GM21723 (cell line): ENCODE results near the gene PLEKHN1.
"Not testable (repeated sequence)": the region's sequence is repeated elsewhere in the genome, so short reads cannot be mapped to it uniquely, and the experiment has no call there.

ENCODE experiments used
- ATAC-seq: cut with Tn5 transposase; IDR thresholded peaks from one replicate; pipeline ENCODE4 v1.9.1; 2021; ENCODE audit warnings: mild to moderate bottlenecking, moderate library complexity; ENCODE audit not compliant: unreplicated experiment

Gene PLEKHN1

DNA sequence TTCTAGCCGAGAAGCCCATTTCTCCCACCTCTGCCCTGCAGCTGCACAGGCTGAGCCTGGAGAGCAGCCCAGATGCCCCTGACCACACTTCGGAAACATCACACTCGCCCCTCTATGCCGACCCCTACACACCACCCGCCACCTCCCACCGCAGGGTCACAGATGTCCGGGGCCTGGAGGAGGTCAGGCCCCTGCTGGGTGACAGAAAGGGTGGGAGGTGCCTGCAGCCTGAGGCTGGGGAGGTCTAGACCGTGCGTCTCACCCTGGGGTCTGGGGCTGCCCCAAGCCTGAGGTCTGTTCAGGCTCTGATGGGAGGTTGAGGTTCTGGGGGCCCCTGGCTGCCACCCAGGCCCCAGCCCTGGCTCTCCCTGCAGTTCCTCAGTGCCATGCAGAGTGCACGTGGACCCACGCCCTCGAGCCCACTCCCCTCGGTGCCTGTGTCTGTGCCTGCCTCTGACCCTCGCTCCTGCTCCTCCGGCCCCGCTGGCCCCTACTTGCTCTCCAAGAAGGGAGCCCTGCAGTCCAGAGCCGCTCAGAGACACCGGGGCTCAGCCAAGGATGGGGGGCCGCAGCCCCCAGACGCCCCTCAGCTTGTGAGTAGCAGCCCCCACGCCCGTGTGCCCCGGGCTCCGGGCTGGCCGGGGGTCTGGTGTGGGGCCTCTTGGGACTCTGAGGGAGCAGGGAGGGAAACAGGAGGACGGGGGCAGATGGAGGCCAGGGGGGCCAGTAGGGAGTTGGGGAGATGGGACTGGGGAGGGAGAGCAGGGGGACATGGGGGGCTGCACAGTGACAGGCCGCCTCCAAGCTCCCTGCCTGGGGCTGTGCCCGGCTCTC lies 7.4 kb downstream of the PLEKHN1 start:
- no peak for ATAC-seq

DNA sequence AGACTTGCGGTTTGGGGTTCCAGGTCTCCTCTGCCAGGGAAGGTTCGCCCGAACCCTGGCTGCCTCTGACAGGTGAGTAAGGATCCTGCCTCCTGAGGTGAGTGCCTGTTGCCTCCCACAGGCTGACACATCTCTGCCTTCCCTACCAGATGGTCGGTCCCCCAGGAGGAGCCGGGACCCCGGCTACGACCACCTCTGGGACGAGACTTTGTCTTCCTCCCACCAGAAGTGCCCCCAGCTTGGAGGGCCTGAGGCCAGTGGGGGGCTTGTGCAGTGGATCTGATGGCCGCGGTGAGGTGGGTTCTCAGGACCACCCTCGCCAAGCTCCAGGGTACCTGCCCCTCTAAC lies 8.0 kb downstream of the PLEKHN1 start:
- ATAC-seq: no peak

DNA sequence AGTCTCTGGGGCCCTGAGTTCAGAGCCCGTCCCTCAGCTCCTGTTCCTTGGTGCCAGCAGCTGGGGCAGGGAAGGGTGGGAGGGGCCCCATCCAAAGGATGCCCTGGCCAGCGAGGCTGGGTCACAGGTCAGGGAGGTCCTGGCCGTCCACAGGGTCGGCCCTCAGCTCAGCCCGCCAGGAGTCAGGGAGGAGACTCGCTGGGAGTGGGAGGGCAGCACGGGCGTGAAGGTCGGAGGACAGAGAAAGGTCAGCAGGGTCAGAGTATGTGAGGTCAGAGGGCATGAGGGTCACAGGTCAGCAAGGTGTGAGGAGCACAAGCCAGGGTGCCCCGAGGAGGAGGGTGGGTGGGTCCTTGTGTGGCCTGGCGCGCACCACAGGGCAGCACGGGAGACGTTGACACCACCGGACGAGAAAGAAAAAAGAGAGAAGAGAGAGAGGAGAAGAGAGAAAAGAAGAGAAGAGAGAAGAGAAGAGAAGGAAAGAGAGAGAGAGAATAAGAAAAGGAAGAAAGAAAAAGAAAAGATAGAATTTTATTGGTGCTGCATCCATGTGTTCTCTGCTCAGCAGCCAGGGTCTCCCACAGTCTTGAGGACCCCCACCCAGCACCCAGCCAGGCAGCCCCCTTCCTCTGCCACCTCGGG lies 8.5 kb downstream of the PLEKHN1 start:
- no peak for ATAC-seq

DNA sequence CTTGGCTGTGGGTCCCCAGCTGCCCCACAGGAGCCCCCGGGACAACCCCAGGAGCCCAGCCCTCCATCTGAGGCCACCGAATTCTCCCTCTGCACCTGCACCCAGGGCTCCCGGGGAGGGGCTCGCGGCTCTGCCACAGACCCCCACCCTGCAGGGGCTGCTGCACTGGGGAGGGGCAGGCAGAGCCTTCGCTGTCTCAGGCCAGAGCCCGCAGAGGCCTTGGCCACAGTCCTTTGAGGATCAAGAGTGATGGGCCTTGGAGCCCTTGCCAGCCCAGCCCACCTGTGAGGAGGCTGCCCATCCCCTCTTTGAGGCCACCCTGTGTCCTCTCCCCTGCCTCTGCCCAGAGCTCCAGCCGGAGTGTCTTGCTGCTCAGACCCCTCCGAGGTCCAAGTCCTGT lies 9.1 kb downstream of the PLEKHN1 start:
- no peak for ATAC-seq

DNA sequence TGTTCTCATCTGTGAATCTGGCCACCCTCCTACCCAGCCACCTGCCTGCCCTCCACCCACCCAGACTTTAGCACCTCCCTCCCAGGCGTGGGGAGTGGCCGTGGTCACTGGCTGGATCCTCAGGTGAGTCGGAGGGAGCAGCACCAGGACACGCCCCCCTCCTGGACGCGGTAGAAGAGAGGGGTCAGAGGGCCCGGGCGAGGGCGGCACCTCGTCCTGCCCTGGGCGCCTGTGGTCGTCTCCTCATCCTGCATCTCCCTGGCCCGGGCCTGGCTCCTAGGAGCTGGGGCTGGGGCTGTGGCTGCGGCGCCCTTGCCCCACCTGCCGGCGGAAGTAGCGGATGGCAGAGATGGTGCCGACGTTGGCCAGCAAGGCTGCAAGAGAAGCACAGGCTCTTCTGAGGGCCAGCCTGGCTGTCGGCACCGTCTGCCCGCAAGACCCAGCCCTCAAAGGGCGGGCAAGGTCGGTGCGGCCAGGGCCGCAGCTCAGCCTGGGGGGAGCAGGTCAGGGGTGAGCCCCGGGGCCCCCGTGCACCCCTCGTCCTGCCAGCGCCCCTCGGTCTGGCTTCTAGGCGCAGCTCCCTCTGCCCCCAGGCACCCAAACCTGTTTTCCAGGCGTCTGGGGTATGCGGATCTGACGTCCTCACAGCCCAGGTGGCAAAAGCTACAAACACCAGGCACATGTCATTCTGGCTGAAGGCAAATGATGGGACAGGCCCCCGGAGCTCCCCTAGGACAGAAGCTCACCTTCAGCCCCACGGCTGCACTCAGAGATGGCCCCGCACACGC lies 9.8 kb downstream of the PLEKHN1 start:
- ATAC-seq: no peak

DNA sequence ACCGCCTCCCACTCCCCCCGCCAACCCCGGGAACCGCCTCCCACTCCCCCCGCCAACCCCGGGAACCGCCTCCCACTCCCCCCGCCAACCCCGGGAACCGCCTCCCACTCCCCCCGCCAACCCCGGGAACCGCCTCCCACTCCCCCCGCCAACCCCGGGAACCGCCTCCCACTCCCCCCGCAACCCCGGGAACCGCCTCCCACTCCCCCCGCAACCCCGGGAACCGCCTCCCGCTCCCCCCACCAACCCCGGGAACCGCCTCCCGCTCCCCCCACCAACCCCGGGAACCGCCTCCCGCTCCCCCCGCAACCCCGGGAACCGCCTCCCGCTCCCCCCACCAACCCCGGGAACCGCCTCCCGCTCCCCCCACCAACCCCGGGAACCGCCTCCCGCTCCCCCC lies 10.5 kb downstream of the PLEKHN1 start:
- not testable (repeated sequence) for ATAC-seq

DNA sequence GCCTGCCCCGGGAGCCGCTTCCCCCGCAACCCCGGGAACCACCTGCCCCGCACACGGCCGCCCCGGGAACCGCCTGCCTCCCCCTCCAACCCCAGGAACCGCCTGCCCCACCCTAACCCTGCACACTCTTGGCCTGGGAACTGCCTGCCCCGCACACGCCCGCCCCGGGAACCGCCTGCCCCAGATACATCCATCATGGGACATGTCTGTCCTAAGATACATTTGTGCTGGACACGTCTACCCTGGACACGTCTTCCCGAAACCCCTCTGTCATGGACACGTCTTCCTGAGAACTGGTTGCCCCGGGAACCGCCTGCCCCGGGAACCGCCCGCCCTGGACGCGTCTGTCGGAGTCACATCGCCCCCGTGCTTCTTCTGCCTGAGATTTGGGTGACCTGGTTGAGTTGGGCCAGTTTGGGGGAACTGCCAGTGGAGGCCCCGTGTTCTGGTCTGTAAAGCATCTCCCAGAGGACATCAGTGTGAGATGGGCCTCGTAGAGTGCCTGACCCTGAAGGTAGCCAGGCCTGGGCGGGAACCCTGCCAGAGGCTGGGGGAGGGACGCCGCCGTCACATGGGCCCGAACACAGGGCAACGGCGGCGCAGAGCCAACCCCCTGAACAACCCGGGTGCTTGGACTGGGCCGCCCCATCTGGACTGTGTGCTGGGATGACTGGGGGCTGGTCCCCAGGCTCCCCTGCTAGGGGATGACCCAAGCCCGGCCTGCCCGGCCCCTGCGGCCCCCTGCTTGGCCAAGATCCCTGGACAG lies 12.0 kb downstream of the PLEKHN1 start:
- ATAC-seq: no peak

DNA sequence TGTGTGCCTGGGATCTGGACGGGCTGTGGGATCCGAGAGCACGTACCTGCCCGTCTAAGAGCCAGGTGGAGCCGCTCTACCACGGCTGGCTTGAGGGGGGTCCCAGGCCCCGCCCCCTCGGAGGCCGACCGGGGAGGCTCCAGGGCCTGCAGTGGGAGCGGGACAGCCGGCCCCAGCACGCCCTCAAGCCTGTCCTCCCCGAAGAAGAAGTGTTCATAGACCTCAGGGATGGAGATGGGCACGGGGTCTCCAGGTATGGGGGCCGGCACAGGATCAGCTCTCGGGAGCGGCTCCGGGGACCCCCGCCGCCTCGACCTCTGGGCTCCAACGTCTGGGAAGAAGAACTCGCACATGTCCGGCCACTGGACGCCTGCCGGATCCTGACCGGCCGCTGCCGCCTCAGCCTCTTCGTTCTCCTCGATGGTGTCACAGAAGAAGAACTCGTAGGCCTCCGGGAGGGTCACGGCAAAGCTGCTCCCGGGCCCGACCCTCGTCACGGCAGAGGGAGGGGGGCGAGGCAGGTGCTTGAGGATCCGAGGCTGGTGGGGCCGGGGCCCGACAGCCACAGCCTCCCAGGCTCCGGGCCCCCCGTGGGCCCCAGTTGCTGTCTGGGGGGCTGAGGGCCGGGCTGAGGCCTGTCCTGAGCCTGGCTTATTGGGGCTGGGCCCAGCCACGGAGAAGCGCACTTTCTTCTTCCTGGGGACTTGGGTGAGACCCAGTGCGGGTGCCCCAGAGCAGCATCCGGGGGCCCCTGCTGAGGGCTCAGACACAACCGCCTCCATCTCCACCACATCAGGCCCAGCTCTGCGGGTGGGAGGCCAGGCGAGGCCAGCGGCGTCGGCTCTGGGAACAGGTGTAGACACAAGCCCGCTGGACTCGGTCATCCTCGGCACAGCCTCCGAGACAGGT lies 12.8 kb downstream of the PLEKHN1 start:
- no peak for ATAC-seq

DNA sequence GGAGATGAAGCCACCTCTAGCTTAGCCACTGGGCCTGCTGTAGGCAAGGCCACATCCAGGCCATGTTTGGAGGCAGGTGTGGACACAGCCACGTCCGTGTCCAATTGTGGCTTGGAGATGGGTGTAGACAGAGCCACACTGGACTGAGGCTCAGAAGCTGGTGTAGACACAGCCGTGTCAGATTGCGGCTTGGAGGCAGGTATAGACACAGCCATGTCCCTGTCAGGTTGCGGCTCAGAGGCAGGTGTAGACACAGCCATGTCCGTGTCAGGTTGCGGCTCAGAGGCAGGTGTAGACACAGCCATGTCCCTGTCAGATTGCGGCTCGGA lies 13.4 kb downstream of the PLEKHN1 start:
- ATAC-seq: no peak

DNA sequence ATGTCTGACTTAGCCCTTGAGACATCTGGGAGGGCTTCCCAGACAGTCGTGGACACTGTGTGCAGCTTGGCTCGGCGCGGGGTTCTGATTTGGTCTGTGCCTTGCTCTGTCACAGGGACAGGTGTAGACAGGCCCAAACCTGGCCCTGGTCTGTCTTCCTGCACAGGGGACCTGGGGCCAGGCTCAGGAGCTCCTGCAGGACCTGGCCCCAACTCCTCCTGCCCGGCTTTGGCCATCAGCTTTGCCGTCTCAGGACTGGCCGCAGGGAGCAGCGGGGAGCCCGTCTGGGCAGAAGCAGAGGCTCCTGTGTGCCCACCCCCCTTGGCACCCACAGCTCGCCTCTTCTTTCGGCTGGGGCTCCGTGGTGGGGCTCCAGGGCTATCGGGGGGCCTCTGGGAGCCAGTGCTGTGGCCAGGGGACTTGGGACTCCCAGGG lies 13.9 kb downstream of the PLEKHN1 start:
- no peak for ATAC-seq

DNA sequence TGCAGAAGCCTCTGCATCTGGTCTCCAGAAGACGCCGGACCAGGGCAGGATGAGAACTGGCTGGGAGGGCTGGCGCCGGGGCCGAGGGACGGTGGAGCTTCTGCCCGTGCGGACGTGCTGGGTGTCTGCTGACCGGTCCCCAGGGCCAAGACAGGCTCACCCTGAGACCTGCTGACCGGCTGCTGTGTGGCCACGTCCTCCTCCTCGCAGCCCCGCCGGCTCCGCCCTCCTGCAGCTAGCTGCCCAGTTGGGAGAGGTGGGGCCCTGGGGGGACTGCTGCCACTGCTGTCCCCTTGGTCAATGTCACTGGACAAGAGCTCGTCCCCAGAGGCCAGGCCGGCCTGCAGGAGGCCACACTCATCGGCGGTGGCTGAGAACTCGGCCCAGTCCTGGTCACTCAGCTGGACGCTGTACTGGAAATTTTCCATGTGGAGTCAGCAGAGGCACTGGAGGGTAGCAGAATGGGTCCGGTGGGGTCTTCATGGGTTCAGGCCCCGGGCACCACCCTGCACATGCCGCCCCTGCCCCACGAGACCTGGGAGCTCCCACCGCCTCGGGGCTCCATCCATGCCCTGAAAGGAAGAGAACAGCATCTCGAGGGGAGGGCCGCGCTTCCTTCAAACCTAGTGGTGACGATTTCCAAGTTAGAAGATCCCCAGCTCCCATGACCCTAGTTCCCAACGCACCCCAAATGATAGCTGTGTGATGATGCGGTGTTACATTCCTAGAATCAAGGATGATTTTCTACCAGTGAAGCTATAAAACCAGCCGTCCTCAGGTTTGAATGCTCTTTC lies 14.5 kb downstream of the PLEKHN1 start:
- no peak for ATAC-seq

DNA sequence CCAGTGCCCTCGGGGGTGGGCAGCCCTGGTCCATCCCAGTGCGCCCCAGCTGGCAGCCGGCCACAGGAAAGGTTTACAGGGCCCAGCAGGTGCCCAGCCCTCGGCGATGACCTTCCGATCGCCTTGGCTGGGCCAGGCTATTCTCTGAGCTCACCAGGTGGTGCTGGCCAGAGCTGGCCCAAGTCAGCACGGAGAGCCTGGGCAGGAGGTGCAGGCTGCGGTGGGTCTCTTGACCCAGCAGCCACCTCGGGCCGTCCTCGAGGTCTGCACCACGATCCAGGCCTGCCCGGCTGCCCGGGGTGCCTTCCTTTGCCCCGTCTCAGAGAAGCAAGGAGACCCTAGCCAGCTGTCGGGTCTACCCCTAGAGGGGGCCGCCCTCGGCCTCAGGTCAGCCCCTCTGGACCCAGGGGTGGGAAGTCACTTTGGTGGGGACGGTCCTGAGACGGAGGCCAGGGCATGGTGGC lies 15.2 kb downstream of the PLEKHN1 start:
- no peak for ATAC-seq

DNA sequence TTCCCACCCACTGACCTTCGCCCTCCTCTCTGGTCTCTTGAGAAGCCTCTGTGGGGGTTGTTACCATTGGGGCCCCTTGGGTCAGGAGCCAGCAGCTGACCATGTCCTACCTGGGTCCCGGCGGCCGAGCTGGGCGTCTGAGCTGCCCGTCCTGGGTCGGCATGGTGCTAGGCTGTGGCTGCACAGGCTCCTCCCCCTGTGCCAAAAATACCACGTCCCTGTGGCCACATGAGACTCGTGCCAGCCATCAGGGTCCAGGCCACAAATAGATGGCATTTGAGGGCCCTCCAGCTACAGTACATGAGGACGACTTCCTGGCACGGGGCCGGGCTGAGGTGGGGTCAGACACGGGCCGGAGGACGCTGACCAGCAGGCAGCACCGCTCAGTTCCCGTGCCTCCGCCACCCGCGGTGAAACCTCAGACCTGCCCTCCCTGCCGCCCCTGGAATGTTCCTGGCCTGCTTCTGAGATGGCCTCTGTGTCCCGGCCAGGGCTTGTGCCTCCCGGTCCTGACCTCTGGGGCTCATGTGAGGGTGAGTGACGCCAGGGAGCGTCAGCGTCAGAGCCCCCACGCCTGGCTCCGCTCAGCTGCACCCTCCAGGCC lies 15.8 kb downstream of the PLEKHN1 start, which contains the start of gene PERM1:
Gene PERM1, minus strand, starts transcription at position 139 of the 604 bp plus-strand sequence. CDS start 1,064 bp downstream, outside the sequence.
- ATAC-seq: no peak

DNA sequence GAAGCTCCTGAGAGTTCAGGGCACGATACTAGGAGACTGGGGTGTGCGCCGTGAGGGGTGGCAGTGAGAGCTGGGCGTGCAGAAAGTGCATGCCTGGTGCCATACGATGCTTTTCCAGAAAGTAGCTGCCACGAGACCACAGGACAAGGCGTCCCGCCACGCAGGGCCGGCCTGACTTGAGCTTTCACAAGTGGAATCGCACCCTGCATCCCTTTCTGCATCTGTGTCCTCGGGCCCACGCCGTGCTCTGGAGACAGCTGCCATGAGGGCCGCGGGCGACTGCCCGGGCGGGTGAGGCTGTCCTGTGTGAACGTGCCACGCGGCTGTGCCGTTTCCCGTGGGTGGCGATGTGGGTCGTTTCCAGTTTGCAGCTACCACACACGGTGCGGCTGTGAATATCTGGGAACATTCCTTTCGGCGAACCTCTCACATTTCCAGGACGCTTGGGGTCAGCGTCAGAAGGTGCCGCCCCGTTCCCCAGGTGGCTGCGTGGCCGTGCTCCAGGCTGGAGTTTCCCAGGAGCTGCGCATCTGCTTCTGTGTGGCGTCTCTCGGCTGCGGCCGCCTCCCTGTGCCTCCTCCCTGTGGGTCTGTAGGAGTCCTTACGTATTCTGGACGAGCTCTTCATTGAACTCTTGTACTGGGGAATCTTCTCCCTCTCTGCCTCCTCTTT lies 16.6 kb downstream of the PLEKHN1 start:
- ATAC-seq: no peak

DNA sequence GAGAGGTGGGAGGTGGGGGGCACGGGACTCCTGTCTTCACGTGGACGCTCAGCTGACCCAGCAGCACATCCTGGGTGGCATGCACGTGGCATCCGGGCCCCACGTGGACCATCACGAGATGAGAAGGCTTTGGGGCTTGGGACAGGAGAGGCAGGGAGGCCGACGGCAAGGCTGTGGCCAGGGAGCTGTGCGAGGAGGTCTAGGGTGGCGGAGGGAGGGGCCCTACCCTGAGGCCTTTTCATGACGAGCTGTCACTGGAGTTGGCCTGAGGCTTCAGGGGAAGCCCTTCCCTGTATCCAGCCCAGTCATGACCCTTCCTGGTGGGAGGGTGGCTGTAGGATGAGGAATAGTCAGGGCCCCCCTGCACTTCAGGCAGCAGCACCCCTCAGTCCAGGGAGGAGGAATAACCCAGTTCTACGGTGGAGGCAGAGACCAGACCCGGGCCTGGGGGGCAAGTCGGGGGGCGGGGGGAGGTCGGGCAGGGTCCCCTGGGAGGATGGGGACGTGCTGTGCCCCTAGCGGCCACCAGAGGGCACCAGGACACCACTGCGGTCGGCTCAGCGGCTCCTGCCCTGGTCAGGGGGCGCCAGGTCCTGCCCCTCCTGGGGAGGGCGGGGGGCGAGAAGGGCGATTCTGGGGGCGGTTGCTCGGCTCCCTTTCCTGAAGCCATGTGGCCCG lies 17.7 kb downstream of the PLEKHN1 start:
- no peak for ATAC-seq

DNA sequence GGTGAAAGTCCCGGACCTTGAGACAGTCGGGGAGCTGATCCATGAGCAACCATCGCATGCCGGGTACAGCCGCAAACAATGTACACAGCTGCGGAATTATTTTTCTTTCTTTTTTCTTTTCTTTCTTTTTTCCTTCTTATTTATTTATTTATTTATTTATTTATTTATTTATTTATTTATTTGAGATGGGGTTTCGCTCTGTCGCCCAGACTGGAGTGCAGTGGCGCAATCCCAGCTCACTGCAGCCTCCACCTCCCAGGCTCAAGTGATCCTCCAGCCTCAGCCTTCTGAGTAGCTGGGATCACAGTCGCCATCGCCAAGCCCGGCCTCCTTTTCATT lies 18.2 kb downstream of the PLEKHN1 start:
- no peak for ATAC-seq

DNA sequence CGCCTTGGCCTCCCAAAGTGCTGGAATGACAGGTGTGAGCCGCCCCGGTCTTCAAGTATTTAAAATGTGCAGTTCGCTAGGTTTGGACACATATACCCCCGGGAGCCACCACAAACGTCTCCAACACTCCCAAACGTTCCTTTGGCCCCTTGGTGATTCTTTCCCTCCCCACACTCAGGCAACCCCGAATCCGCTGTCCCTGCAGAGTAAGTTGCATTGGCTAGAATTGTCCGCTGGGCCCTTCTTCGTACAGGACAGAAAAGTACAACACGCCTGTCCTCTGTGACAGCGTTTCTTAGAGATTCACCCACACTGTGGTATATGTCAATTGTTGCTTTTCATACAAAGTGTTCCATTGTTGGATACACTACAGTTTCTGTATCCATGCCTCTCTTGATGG lies 18.8 kb downstream of the PLEKHN1 start:
- no peak for ATAC-seq

DNA sequence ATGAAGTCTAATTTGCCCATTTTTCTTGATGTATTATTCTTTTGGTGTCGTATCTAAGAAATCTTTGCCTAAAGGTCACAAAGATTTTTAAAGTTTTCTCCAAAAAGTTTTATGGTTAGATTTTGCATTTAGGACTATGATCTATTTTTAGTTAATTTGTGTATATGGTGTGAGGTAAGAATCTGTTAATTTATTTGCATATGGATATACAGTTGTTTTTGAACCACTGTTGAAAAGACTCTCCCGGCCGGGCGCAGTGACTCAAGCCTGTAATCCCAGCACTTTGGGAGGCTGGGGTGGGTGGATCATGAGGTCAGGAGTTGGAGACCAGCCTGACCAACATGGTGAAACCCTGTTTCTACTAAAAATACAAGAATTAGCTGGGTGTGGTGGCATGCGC lies 21.8 kb downstream of the PLEKHN1 start:
- ATAC-seq: not testable (repeated sequence)
